H9 (cell line): Measurements from ENCODE around the gene TNFAIP8L1. TPM values are rescaled to one million over a fixed set of nuclear protein-coding genes. Genes with fewer than 3 reads are reported as not detected.

Experiments used
- DNase-seq: peaks from one replicate; pipeline ENCODE4 v3.0.0-alpha.2; 2017
- H2AFZ ChIP-seq: one replicate; pipeline ENCODE4 v1.6.1; 2013; ENCODE audit warnings: mild to moderate bottlenecking, low read length, control low read depth, moderate library complexity
- H2AK5ac ChIP-seq: 2 replicates; pipeline ENCODE4 v1.6.1; 2013; ENCODE audit warnings: low read length, control low read depth, mixed read lengths; ENCODE audit not compliant: insufficient read length
- H2BK120ac ChIP-seq: one replicate; pipeline ENCODE4 v1.6.1; 2013; ENCODE audit warnings: low read depth, mild to moderate bottlenecking, low read length, control low read depth, inconsistent platforms; ENCODE audit not compliant: poor library complexity, severe bottlenecking
- H2BK12ac ChIP-seq: 2 replicates; pipeline ENCODE4 v1.6.1; 2013; ENCODE audit warnings: low read length, control low read depth, mixed read lengths, low read depth; ENCODE audit not compliant: insufficient read length
- H2BK15ac ChIP-seq: 2 replicates; pipeline ENCODE4 v1.6.1; 2013; ENCODE audit warnings: low read depth, low read length, control low read depth
- H2BK20ac ChIP-seq: one replicate; pipeline ENCODE4 v1.6.1; 2013; ENCODE audit warnings: low read depth, mild to moderate bottlenecking, low read length, control low read depth, inconsistent platforms; ENCODE audit not compliant: poor library complexity, severe bottlenecking
- H2BK5ac ChIP-seq: 2 replicates; pipeline ENCODE4 v1.6.1; 2013; ENCODE audit warnings: low read length, control low read depth, mixed read lengths; ENCODE audit not compliant: insufficient read length
- H3K14ac ChIP-seq: 2 replicates; pipeline ENCODE4 v1.6.1; 2013; ENCODE audit warnings: low read length, control low read depth; ENCODE audit not compliant: insufficient read depth
- H3K18ac ChIP-seq: 2 replicates; pipeline ENCODE4 v1.6.1; 2013; ENCODE audit warnings: low read depth, mild to moderate bottlenecking, mixed read lengths, low read length, control low read depth; ENCODE audit not compliant: insufficient read length
- H3K23ac ChIP-seq: 2 replicates; pipeline ENCODE4 v1.6.1; 2013; ENCODE audit warnings: low read length, control low read depth, mixed read lengths, low read depth; ENCODE audit not compliant: insufficient read length
- H3K23me2 ChIP-seq: 2 replicates; pipeline ENCODE4 v1.6.1; 2013; ENCODE audit warnings: low read depth, mild to moderate bottlenecking, mixed read lengths, low read length, control low read depth; ENCODE audit not compliant: insufficient read length, poor library complexity, severe bottlenecking
- H3K27ac ChIP-seq: 2 replicates; pipeline ENCODE4 v1.5.1; 2013; ENCODE audit warnings: low read length, control low read depth, mixed read lengths, low read depth; ENCODE audit not compliant: insufficient read length
- H3K27me3 ChIP-seq: 2 replicates; pipeline ENCODE4 v1.6.1; 2013; ENCODE audit warnings: low read length, control low read depth, inconsistent platforms; ENCODE audit not compliant: insufficient read depth
- H3K4ac ChIP-seq: 2 replicates; pipeline ENCODE4 v1.6.1; 2013; ENCODE audit warnings: low read depth, mild to moderate bottlenecking, control low read depth, inconsistent platforms, low read length, moderate library complexity
- H3K4me1 ChIP-seq: 2 replicates; pipeline ENCODE4 v1.6.1; 2013; ENCODE audit warnings: low read length, control low read depth, inconsistent platforms; ENCODE audit not compliant: insufficient read depth
- H3K4me2 ChIP-seq: 2 replicates; pipeline ENCODE4 v1.6.1; 2013; ENCODE audit warnings: low read length, control low read depth, mixed read lengths; ENCODE audit not compliant: insufficient read length, insufficient read depth
- H3K56ac ChIP-seq: 2 replicates; pipeline ENCODE4 v1.6.1; 2013; ENCODE audit warnings: low read depth, mild to moderate bottlenecking, mixed read lengths, low read length, control low read depth; ENCODE audit not compliant: insufficient read length
- H3K79me1 ChIP-seq: 2 replicates; pipeline ENCODE4 v1.6.1; 2013; ENCODE audit warnings: low read depth, mild to moderate bottlenecking, moderate library complexity, low read length, control low read depth, inconsistent platforms; ENCODE audit not compliant: insufficient read depth, poor library complexity, severe bottlenecking
- H3K79me2 ChIP-seq: 2 replicates; pipeline ENCODE4 v1.6.1; 2013; ENCODE audit warnings: low read length, control low read depth, inconsistent platforms; ENCODE audit not compliant: insufficient read depth
- H3K9ac ChIP-seq: 2 replicates; pipeline ENCODE4 v1.6.1; 2013; ENCODE audit warnings: low read length, control low read depth, mixed read lengths; ENCODE audit not compliant: insufficient read length; ENCODE audit errors: extremely low read depth
- H3K9me3 ChIP-seq: one replicate; pipeline ENCODE4 v1.6.1; 2013; ENCODE audit warnings: low read depth, low read length, inconsistent platforms; ENCODE audit not compliant: control insufficient read depth
- H3T11ph ChIP-seq: one replicate; pipeline ENCODE4 v1.6.1; 2013; ENCODE audit warnings: mild to moderate bottlenecking, low read length, control low read depth, inconsistent platforms
- H4K20me1 ChIP-seq: one replicate; pipeline ENCODE4 v1.6.1; 2013; ENCODE audit not compliant: control insufficient read depth, insufficient read length, insufficient read depth
- H4K5ac ChIP-seq: 2 replicates; pipeline ENCODE4 v1.6.1; 2013; ENCODE audit warnings: low read depth, mild to moderate bottlenecking, mixed read lengths, low read length, control low read depth; ENCODE audit not compliant: insufficient read length
- H4K8ac ChIP-seq: replicated peaks from 2 replicates; pipeline ENCODE4 v1.6.1; 2013; ENCODE audit warnings: low read length, control low read depth, mixed read lengths, low read depth; ENCODE audit not compliant: insufficient read length
- H4K91ac ChIP-seq: 2 replicates; pipeline ENCODE4 v1.6.1; 2013; ENCODE audit warnings: low read depth, mild to moderate bottlenecking, moderate library complexity, mixed read lengths, low read length, control low read depth; ENCODE audit not compliant: insufficient read length
- H3K27ac Mint-ChIP-seq, 3 experiments: 2 replicates in 2 of 3; 3 replicates in 1 of 3; pipeline ENCODE4 v1.8.0; 2020 to 2021; ENCODE audit warnings: mixed read lengths in 3 of 3, mild to moderate bottlenecking in 1 of 3, moderate library complexity in 1 of 3
- H3K27me3 Mint-ChIP-seq: 2 replicates; pipeline ENCODE4 v1.8.0; 2021; ENCODE audit warnings: low read depth, mild to moderate bottlenecking, moderate library complexity, mixed read lengths
- H3K36me3 Mint-ChIP-seq, 3 experiments: 2 replicates in 2 of 3; 3 replicates in 1 of 3; pipeline ENCODE4 v1.8.0; 2020 to 2021; ENCODE audit warnings: low read depth in 3 of 3, mixed read lengths in 3 of 3; ENCODE audit not compliant: insufficient read depth in 1 of 3
- H3K4me1 Mint-ChIP-seq, 2 experiments: 2 replicates each; pipeline ENCODE4 v1.8.0; 2020; ENCODE audit warnings: mixed read lengths in 2 of 2
- H3K4me3 Mint-ChIP-seq, 2 experiments: 2 replicates in 1 of 2; 3 replicates in 1 of 2; pipeline ENCODE4 v1.8.0; 2020 to 2021; ENCODE audit warnings: mild to moderate bottlenecking in 2 of 2, mixed read lengths in 2 of 2, moderate library complexity in 1 of 2
- H3K9me3 Mint-ChIP-seq, 2 experiments: 2 replicates in 1 of 2; 3 replicates in 1 of 2; pipeline ENCODE4 v1.8.0; 2020; ENCODE audit warnings: mild to moderate bottlenecking in 2 of 2, mixed read lengths in 2 of 2, moderate library complexity in 1 of 2
- WGBS: extraction: QIAGEN DNeasy Blood & Tissue Kit; methylation state at CpG from one replicate; pipeline ENCODE4 v1.1.7; 2013; ENCODE audit warnings: missing lambda C conversion rate, low lambda C conversion rate, mixed read lengths; ENCODE audit not compliant: insufficient read length; ENCODE audit errors: extremely low coverage; 5-methylcytosine and 5-hydroxymethylcytosine counted together
- total RNA-seq: library from RNA; stranded (reverse); gene quantifications from 2 replicates; pipeline ENCODE4 v1.2.1, GENCODE V29; 2021
- TF ChIP-seq, protein P1 (sequence below): fragments of 200-600 bp; sonication (generic); conservative IDR thresholded peaks from 3 replicates; pipeline ENCODE4 v1.8.0; 2021; ENCODE audit warnings: antibody characterized with exemption, mild to moderate bottlenecking

The TNFAIP8L1 gene
- total RNA-seq, 1 experiment from 2014 or later: 4.2 TPM

DNA sequence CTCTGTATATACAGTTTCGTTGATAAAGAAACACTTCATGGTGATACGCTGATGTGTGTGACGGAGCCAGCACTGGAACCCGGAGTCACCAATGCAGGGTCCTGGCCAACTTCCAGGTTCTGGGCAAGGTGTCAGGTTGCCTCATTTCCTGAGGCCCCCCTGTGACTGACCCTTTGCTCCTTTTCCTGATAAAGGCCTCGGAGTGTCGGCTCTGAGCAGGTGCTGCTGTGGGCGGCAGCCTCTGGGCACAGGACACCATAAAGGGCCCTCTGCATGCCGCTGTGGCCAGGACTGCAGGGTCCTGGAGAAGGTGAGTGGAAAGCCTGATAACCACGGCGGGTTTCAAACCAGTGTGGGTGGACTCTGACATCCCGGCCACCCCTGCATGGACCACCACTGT is 48.1 kb downstream of the TNFAIP8L1 start:
- H3K27ac ChIP-seq: no peak overlapping the region
- no peak overlapping the region for H4K8ac ChIP-seq
- Mint-ChIP-seq H3K27ac (no peak overlapping the region), H3K4me1 (no peaks in the 10 kb centered on the region), H3K36me3 (peaks cover 20 to 57% (median 23%) of the 10 kb centered on the region in 3 experiments), H3K9me3 (no peaks in the 10 kb centered on the region), H3K4me3 (no peak overlapping the region), H3K27me3 (no peaks in the 10 kb centered on the region)
- no peak overlapping the region for H3K4me2 ChIP-seq
- H2AK5ac ChIP-seq: no peak overlapping the region
- no peak overlapping the region for H4K5ac ChIP-seq
- H3K79me1 ChIP-seq: no peaks in the 10 kb centered on the region
- no CpG with 5 or more reads among the region's 11 CpGs for WGBS
- DNase-seq: no peak
- no peaks in the 10 kb centered on the region for H3K23me2 ChIP-seq
- no peak overlapping the region for H3K9ac ChIP-seq
- H3K23ac ChIP-seq: no peak overlapping the region
- H3K4me1 ChIP-seq: no peaks in the 10 kb centered on the region
- no peak overlapping the region for H2BK120ac ChIP-seq
- no peak overlapping the region for H2BK5ac ChIP-seq
- no peak overlapping the region for H3K18ac ChIP-seq
- no peak overlapping the region for H3K4ac ChIP-seq
- H4K91ac ChIP-seq: no peak overlapping the region
- no peak overlapping the region for H2BK20ac ChIP-seq
- H3K79me2 ChIP-seq: no peaks in the 10 kb centered on the region
- TF ChIP-seq, protein P1, sequence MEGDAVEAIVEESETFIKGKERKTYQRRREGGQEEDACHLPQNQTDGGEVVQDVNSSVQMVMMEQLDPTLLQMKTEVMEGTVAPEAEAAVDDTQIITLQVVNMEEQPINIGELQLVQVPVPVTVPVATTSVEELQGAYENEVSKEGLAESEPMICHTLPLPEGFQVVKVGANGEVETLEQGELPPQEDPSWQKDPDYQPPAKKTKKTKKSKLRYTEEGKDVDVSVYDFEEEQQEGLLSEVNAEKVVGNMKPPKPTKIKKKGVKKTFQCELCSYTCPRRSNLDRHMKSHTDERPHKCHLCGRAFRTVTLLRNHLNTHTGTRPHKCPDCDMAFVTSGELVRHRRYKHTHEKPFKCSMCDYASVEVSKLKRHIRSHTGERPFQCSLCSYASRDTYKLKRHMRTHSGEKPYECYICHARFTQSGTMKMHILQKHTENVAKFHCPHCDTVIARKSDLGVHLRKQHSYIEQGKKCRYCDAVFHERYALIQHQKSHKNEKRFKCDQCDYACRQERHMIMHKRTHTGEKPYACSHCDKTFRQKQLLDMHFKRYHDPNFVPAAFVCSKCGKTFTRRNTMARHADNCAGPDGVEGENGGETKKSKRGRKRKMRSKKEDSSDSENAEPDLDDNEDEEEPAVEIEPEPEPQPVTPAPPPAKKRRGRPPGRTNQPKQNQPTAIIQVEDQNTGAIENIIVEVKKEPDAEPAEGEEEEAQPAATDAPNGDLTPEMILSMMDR: no peak
- no peaks in the 10 kb centered on the region for H3K9me3 ChIP-seq
- H2AFZ ChIP-seq: no peak overlapping the region
- no peaks in the 10 kb centered on the region for H4K20me1 ChIP-seq
- H3K14ac ChIP-seq: no peak overlapping the region
- no peak overlapping the region for H2BK15ac ChIP-seq
- H3T11ph ChIP-seq: no peak overlapping the region
- H3K56ac ChIP-seq: no peak overlapping the region
- H3K27me3 ChIP-seq: no peaks in the 10 kb centered on the region
- H2BK12ac ChIP-seq: no peak overlapping the region
